Skeletal muscle tissue (tissue), 4 donors: ENCODE measurements around the gene ACSL1. TPM values are rescaled to one million over a fixed set of nuclear protein-coding genes. Genes with fewer than 3 reads are reported as not detected.

Source experiments
- H3K27ac ChIP-seq: one replicate; pipeline ENCODE4 v1.7.0; 2013; ENCODE audit warnings: mild to moderate bottlenecking, low read depth, low read length, inconsistent platforms
- H3K27me3 ChIP-seq, 3 donors: one replicate each; pipeline ENCODE4 v1.7.0; 2013; ENCODE audit warnings: low read length in 3 of 3; ENCODE audit not compliant: control insufficient read depth in 3 of 3, insufficient read depth in 3 of 3
- H3K36me3 ChIP-seq, 3 donors: one replicate each; pipeline ENCODE4 v1.7.0; 2013; ENCODE audit warnings: low read length in 3 of 3; ENCODE audit not compliant: control insufficient read depth in 3 of 3, insufficient read depth in 3 of 3
- H3K4me1 ChIP-seq, 3 donors: one replicate each; pipeline ENCODE4 v1.7.0; 2013; ENCODE audit warnings: low read length in 3 of 3, mild to moderate bottlenecking in 3 of 3; ENCODE audit not compliant: control insufficient read depth in 3 of 3, insufficient read depth in 3 of 3
- H3K4me3 ChIP-seq, 3 donors: one replicate each; pipeline ENCODE4 v1.7.0; 2013; ENCODE audit warnings: low read length in 3 of 3
- H3K9ac ChIP-seq, 3 donors: one replicate each; pipeline ENCODE4 v1.7.0; 2013; ENCODE audit warnings: low read length in 3 of 3, mild to moderate bottlenecking in 3 of 3, moderate library complexity in 2 of 3, low read depth in 1 of 3
- H3K9me3 ChIP-seq, 3 donors: one replicate each; pipeline ENCODE4 v1.7.0; 2013; ENCODE audit warnings: low read length in 3 of 3; ENCODE audit not compliant: control insufficient read depth in 3 of 3
- total RNA-seq: library from RNA; depleted of rRNA; stranded (reverse); fragments of >200 nt; gene quantifications from one replicate; pipeline ENCODE4 v1.2.3, GENCODE V29; 2014
- donor health status: Osteomylitis.

Gene ACSL1
- total RNA-seq, 1 donor from 2014 or later: 123 TPM

DNA sequence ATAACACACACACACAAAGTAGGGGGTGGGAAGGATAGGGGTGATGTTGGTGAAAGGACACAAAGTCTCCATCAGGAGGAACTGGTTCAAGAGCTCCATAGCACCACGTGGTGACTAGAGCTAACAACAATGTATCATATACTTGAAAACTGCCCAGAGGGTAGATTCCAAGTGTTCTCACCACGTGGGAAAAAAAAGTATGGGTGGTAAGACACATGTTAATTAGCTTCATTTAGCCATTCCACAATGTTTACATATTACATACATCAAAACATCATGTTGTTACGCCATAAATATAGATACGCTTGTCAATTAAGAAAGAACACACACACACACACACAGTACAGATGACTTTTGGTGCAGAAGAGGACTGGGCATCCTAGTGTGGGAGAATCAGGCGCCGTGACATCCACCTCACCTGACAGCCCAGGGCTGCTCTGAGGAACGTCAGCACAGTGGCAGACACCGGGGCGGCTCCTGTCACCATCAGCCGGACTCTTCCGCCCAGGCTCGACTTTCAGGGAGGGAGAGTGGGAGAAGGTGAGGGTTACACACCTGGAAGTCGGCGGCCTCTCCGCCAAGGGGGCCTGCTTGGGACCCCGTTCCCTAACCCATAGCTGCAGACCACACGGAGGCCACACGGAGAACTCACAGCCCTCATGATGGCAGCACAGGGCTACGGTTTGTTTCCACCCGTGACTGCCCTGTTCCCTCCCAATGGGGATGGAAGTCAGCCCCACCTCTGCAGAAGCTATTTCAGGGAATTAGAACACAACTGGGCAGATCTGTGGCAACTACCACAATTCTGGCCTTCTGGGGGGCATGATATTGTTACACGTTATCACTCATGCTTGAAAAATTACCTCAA is 60.1 kb downstream of the ACSL1 start:
- no peak overlapping the region for H3K27ac ChIP-seq

DNA sequence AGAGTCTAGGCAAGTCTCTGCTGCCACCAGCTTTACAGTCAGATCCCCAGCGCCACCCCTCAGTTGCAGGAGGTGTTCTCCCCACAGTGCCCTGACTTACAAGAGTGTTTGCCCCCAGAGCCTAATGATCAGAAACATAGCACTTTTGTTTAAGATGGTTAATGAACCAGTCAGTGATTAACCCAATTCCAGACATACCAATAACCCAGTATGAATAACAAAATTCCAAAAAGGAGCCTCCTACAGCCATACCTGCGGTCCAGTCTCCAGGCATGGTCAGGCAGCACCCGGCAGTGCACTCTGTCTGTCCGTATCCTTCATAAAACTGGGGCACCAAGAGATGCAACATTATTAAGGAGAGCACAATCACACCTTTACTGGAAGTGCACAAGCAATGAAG is 61.2 kb downstream of the ACSL1 start:
- peaks cover 75 to 89% (median 76%) of the 10 kb centered on the region in 3 donors for H3K36me3 ChIP-seq
- peak overlapping the region in 1 of 3 donors; percentile 10 for H3K9ac ChIP-seq
- peak overlapping the region; percentile 11 for H3K27ac ChIP-seq
- H3K27me3 ChIP-seq: no peaks in the 10 kb centered on the region
- H3K4me3 ChIP-seq: no peak overlapping the region
- peaks cover 24 to 34% (median 27%) of the 10 kb centered on the region in 3 donors for H3K4me1 ChIP-seq
- no peaks in the 10 kb centered on the region for H3K9me3 ChIP-seq

More for the DNA sequence above, 60.1 kb downstream of the ACSL1 start:
- no peak overlapping the region for H3K4me3 ChIP-seq
- peak overlapping the region in 1 of 3 donors; percentile 28 for H3K9ac ChIP-seq
- H3K27me3 ChIP-seq: no peaks in the 10 kb centered on the region
- peaks cover 71 to 86% (median 73%) of the 10 kb centered on the region in 3 donors for H3K36me3 ChIP-seq
- H3K9me3 ChIP-seq: no peaks in the 10 kb centered on the region
- H3K4me1 ChIP-seq: peaks cover 24 to 34% (median 27%) of the 10 kb centered on the region in 3 donors

DNA sequence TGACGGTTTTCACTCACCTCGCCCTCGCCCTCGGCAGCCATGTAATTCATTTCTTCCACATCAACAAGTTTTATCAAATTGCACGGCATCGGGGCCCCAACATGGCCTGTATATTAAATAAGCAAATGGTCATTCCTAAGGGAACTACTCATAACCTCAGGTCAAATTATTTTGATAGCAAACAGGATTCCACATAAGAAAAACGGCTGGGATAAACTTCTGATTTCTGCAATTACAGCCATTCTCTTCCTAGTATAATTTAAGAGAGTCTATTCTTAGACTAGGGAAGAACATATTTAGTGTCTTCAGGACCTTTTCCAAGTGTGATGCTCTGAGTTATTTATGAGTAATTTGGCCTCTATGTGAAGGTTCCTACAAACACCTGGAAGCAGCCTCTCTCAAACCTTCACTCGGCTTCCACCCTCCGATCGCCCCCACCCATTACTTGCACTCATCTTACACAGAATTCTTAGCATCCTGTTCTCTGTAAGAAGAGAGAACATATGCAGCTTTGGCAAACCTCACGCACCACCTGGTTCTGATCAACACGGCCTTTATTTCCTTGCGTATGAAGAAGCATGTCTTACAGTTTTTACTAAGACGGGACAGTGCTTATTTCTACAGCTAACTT is 62.5 kb downstream of the ACSL1 start:
- Histone ChIP-seq H3K4me3 (no peak overlapping the region), H3K27ac (peak overlapping the region; percentile 55), H3K36me3 (peaks cover 66 to 81% (median 69%) of the 10 kb centered on the region in 3 donors)

DNA sequence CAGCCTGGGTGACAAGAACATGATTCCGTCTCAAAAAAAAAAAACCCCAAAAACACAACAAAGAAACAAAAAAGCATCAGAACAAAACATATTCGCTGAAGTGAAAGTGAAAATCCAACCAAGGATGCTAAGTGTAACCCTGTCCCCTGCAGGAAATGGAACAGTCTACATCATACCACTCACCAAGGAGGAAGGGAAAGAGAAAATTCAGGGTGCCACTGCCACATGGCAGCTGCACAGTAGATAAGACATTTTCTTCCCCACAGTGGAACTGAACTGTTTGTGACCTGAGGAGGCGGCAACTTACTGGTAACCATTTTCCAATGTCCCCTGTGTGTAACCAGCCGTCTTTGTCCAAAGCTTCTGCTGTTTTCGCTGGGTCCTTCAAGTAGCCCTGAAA is 63.7 kb downstream of the ACSL1 start:
- no peaks in the 10 kb centered on the region for H3K9me3 ChIP-seq
- H3K36me3 ChIP-seq: peaks cover 57 to 77% (median 65%) of the 10 kb centered on the region in 3 donors
- no peak overlapping the region for H3K27ac ChIP-seq
- H3K4me3 ChIP-seq: no peak overlapping the region
- peak overlapping the region in 1 of 3 donors; percentile 17 for H3K9ac ChIP-seq
- peaks cover 33 to 42% (median 35%) of the 10 kb centered on the region in 3 donors for H3K4me1 ChIP-seq
- no peaks in the 10 kb centered on the region for H3K27me3 ChIP-seq

More for the DNA sequence above, 62.5 kb downstream of the ACSL1 start:
- no peaks in the 10 kb centered on the region for H3K27me3 ChIP-seq
- peaks cover 24 to 34% (median 27%) of the 10 kb centered on the region in 3 donors for H3K4me1 ChIP-seq
- no peak overlapping the region for H3K9ac ChIP-seq
- no peaks in the 10 kb centered on the region for H3K9me3 ChIP-seq

DNA sequence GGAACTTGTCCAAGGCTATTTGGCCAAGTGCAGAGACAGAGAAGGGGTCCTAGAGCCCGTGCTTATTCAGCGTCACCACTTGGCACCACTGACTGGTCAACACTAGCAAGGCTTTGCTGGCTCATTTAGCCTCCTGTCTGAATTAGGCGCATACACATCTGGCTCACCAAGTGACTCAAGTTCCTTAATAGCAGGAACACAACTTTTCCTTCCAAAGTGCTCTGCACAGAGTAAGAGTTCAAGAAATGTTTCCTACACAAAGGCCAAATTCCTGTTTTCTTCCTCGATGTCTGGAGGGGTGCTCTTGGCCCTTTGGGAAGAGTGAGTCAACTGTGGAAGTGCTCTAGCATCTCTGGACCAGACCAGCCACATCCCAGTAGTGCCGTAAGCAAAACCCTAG is 65.1 kb downstream of the ACSL1 start:
- Histone ChIP-seq H3K27me3 (no peaks in the 10 kb centered on the region), H3K4me3 (no peak overlapping the region), H3K27ac (peak overlapping the region; percentile 28), H3K4me1 (peaks cover 46 to 52% (median 48%) of the 10 kb centered on the region in 3 donors), H3K9ac (no peak overlapping the region), H3K36me3 (peaks cover 45 to 69% (median 54%) of the 10 kb centered on the region in 3 donors), H3K9me3 (no peaks in the 10 kb centered on the region)

DNA sequence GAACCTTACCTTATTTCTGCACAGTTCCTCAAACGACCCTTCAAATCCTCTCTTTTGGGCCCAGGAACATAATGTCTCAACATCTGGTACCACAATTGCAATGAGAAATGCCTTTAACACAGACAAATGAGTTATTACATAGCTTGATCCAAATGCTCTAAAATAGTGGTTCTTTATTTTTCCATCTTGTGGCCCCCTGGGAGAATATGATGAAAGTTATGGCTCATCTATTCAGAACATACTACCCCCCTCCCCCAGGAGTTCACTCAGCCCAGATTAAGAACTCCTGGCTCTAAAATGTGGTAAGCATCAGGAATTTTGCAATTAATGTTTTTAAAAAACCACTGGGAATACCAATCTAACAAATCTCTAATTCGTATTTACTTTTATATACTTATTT is 68.0 kb downstream of the ACSL1 start:
- H3K27me3 ChIP-seq: no peaks in the 10 kb centered on the region
- H3K9me3 ChIP-seq: no peaks in the 10 kb centered on the region
- H3K4me3 ChIP-seq: no peak overlapping the region
- H3K9ac ChIP-seq: peak overlapping the region in 1 of 3 donors; percentile 34
- peaks cover 35 to 38% (median 35%) of the 10 kb centered on the region in 3 donors for H3K4me1 ChIP-seq
- H3K27ac ChIP-seq: peak overlapping the region; percentile 62
- H3K36me3 ChIP-seq: peaks cover 32 to 51% (median 42%) of the 10 kb centered on the region in 3 donors

DNA sequence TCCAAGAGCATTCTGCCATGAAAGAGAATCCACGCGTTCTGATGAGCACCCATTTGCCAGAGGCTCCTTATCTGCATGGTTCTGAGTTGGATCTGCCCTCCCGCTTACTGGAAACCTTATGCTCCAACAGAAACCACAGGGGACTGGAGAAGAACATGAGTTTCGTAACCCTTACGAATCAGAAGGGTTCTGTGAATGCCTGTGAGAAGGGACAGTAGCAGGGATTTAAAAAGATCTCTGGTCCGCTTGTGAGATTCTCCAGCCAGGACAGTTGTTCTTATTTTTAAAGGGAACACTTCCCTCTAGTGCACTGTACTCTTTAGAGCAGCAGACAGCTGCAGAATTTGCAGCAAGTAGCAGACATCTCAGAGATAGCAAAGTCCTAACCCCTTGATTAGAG is 69.4 kb downstream of the ACSL1 start:
- Histone ChIP-seq H3K9me3 (no peaks in the 10 kb centered on the region), H3K9ac (no peak overlapping the region), H3K4me3 (no peak overlapping the region), H3K4me1 (peaks cover 43 to 44% (median 44%) of the 10 kb centered on the region in 3 donors), H3K27ac (peak overlapping the region; percentile 71), H3K27me3 (no peaks in the 10 kb centered on the region), H3K36me3 (peaks cover 21 to 38% (median 32%) of the 10 kb centered on the region in 3 donors)

DNA sequence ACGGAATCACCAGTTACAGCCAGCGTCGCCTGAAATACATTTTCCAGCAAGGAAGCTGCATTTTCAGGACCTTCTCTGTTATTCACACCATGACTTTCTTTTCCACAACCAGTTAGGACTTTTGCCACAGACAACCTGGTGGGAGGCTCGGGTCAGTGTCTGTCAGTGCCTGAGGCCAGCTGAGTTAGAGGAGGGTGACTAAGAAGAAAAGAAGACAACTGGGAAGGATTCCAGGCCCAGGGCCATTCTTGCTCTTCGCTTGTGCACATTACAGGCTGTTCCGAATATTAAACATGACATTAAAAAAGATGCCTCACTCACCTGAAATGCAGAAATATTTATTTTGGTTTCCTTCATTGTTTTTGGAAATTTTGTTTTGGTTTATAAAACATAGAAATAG is 70.5 kb downstream of the ACSL1 start:
- no peaks in the 10 kb centered on the region for H3K9me3 ChIP-seq
- no peak overlapping the region for H3K9ac ChIP-seq
- no peaks in the 10 kb centered on the region for H3K27me3 ChIP-seq
- H3K4me3 ChIP-seq: no peak overlapping the region
- peaks cover 13 to 27% (median 21%) of the 10 kb centered on the region in 3 donors for H3K36me3 ChIP-seq
- H3K27ac ChIP-seq: peak overlapping the region; percentile 71
- peaks cover 49 to 52% (median 50%) of the 10 kb centered on the region in 3 donors for H3K4me1 ChIP-seq

DNA sequence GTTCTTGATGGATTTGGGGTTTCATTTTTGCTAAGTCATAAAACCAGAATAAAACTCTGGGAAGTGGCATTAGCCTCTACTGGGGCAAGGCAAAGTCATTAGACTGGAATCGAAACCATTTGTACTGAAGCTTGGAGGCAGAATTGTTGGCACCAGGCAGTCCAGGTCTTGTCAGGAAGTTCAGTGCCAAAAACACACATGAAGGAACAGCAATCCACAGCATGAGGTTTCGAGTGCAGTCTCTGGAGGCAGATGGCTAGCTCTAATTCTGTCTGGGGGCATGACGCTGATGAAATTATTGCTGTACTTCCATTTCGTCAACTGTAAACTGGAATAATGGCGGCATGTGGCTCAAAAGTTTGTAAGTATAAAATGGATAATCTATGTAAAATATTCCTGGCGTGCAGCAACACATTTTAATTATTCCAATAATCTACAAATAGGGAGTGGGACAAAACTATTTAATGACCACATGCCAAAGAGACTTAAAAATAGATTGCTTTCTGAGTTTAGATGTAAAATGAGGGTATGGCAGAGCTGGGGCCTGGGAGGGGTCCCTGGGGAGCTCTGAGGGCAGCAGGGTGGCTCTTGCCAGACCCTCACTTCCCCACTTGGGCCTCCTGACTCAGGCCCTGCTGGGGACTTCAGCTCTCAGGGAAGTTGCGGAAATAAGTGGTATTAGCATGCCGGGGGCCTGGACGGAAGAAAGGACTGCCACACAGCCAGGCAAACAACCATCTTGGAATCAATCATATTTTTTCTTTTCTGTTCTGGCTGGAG is 73.1 kb downstream of the ACSL1 start:
- H3K27me3 ChIP-seq: no peaks in the 10 kb centered on the region
- H3K27ac ChIP-seq: no peak overlapping the region
- H3K4me3 ChIP-seq: no peak overlapping the region
- H3K9ac ChIP-seq: peak overlapping the region in 1 of 3 donors; percentile 11
- H3K4me1 ChIP-seq: peaks cover 56 to 61% (median 57%) of the 10 kb centered on the region in 3 donors
- H3K36me3 ChIP-seq: peaks cover 9 to 18% (median 13%) of the 10 kb centered on the region in 3 donors
- no peaks in the 10 kb centered on the region for H3K9me3 ChIP-seq
